PC-3 (cell line): ENCODE measurements around the gene TANGO2. TPM values are rescaled to one million over a fixed set of nuclear protein-coding genes. Genes with fewer than 3 reads are reported as not detected.

Source experiments
- ATAC-seq: fragments of 200-7000 bp; cut with Tn5 transposase; 2 replicates; pipeline ENCODE4 v1.9.1; 2020; ENCODE audit warnings: mild to moderate bottlenecking, moderate library complexity
- BruUV-seq: library from RNA; stranded (reverse); fragments of 400-500 nt; replicated peaks from 2 replicates; lab custom pipeline; 2021; lab: Mats Ljungman, UMichigan
- CTCF ChIA-PET: fragments of 300-600 bp; sonication (Branson Sonifier 250); formaldehyde crosslinking; loops from one replicate; lab custom pipeline; 2022; ENCODE audit warnings: antibody characterized with exemption; lab: Charles Lee
- POLR2A ChIA-PET: fragments of 300-600 bp; sonication (Branson Sonifier 250); formaldehyde crosslinking; loops from one replicate; lab custom pipeline; 2022; ENCODE audit warnings: antibody characterized with exemption; ENCODE audit not compliant: unreplicated experiment; lab: Charles Lee
- DNase-seq: peaks from one replicate; pipeline ENCODE4 v3.0.0-alpha.2; 2015
- H2AFZ ChIP-seq: fragments of 300-600 bp; sonication (generic); 2 replicates; pipeline ENCODE4 v1.6.0; 2016; ENCODE audit warnings: antibody characterized with exemption, low read length
- H3F3A ChIP-seq: fragments of 300-600 bp; sonication (generic); one replicate; pipeline ENCODE4 v1.6.0; 2017; ENCODE audit warnings: antibody characterized with exemption, low read length, control low read depth, mild to moderate bottlenecking; ENCODE audit not compliant: unreplicated experiment
- H3K27ac ChIP-seq: fragments of 300-600 bp; sonication (generic); 2 replicates; pipeline ENCODE4 v1.5.1; 2016; ENCODE audit warnings: mild to moderate bottlenecking, low read length
- H3K27me3 ChIP-seq: fragments of 300-600 bp; sonication (generic); 2 replicates; pipeline ENCODE4 v1.6.1; 2016; ENCODE audit warnings: low read length, mixed read lengths
- H3K36me3 ChIP-seq: fragments of 300-600 bp; sonication (generic); 2 replicates; pipeline ENCODE4 v1.6.1; 2016; ENCODE audit warnings: low read depth, mixed run types, low read length, mixed read lengths
- H3K4me1 ChIP-seq: fragments of 300-600 bp; sonication (generic); 2 replicates; pipeline ENCODE4 v1.5.1; 2016; ENCODE audit warnings: low read length; ENCODE audit not compliant: insufficient read depth
- H3K4me2 ChIP-seq: fragments of 300-600 bp; sonication (generic); 2 replicates; pipeline ENCODE4 v1.6.0; 2016; ENCODE audit warnings: low read length
- H3K4me3 ChIP-seq: fragments of 300-600 bp; sonication (generic); 2 replicates; pipeline ENCODE4 v1.5.1; 2016; ENCODE audit warnings: mild to moderate bottlenecking, low read length, mixed read lengths
- H3K79me2 ChIP-seq: fragments of 300-600 bp; sonication (generic); 2 replicates; pipeline ENCODE4 v1.6.1; 2017; ENCODE audit warnings: low read length, mixed read lengths
- H3K9ac ChIP-seq: fragments of 300-600 bp; sonication (generic); 2 replicates; pipeline ENCODE4 v1.6.0; 2016; ENCODE audit warnings: mild to moderate bottlenecking, low read length
- H3K9me2 ChIP-seq: fragments of 300-600 bp; sonication (generic); replicated peaks from 2 replicates; pipeline ENCODE4 v1.6.1; 2016; ENCODE audit warnings: mixed run types, low read length, mixed read lengths
- H3K9me3 ChIP-seq: fragments of 300-600 bp; sonication (generic); 2 replicates; pipeline ENCODE4 v1.6.1; 2016; ENCODE audit warnings: low read length, mixed read lengths
- H4K20me1 ChIP-seq: fragments of 300-600 bp; sonication (generic); 2 replicates; pipeline ENCODE4 v1.6.1; 2016; ENCODE audit warnings: low read length, mixed read lengths
- EZH2 ChIP-seq: fragments of 300-600 bp; sonication (generic); IDR thresholded peaks from one replicate; pipeline ENCODE4 v1.6.1; 2017; ENCODE audit warnings: antibody characterized with exemption, mild to moderate bottlenecking, low read length; ENCODE audit not compliant: unreplicated experiment
- EZH2phosphoT487 ChIP-seq: fragments of 300-600 bp; sonication (generic); IDR thresholded peaks from 2 replicates; pipeline ENCODE4 v1.6.1; 2018; ENCODE audit warnings: mild to moderate bottlenecking, antibody characterized with exemption, low read length, borderline replicate concordance
- intact Hi-C: fragments of 100-400 bp; cut with micrococcal nuclease; formaldehyde crosslinking; loops from 2 replicates; pipeline ENCODE4 v1.9.0; 2023
- total RNA-seq: library from RNA; depleted of rRNA; stranded (reverse); fragments of >200 nt; gene quantifications from 2 replicates; pipeline ENCODE4 v1.2.3, GENCODE V29; 2014
- TF ChIP-seq, protein P1 (sequence below): fragments of 300-600 bp; sonication (generic); conservative IDR thresholded peaks from 2 replicates; pipeline ENCODE4 v1.5.1; 2017; ENCODE audit warnings: antibody characterized with exemption, low read depth, mild to moderate bottlenecking, low read length

The TANGO2 gene
- total RNA-seq, 1 experiment from 2014 or later, result 23.5 TPM

DNA sequence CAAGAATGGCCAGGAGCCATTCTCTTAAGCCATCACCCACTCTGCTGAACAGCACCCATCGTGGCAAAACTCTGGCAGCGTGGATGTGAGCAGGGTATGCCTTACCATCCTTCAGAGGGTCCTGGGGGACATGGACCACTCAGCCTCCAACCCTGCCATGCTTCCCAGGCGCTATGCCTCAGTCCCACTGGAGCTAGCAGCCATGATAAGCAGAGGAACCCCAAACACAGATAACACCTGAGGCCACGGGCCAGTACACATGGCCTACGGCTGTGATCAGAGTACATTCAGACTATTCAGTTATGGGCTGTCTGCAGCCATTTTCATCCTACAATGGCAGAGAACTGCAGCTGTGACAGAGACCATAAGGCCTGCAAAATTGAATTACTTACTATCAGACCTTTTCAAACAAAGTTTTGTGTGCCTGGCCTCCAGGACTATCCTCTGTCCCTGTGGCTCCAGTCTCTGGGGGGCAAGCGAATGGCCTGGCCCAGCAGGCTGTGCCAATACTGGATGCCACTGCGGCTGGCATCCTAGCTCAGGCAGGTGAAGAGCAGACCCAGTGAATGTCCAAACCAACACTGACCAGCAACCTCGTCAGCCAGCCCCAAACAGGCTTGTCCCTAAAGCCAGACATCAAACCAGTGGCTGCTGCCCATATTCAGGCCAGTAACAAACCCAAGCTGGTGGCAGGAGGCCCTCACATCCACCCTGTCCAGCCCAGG, 11.2 kb upstream of the TANGO2 start:
- no peak overlapping the region for H3K27ac ChIP-seq
- no peaks in the 10 kb centered on the region for H3K36me3 ChIP-seq
- H3K4me1 ChIP-seq, result no peaks in the 10 kb centered on the region
- H3K27me3 ChIP-seq, result no peaks in the 10 kb centered on the region
- no peaks in the 10 kb centered on the region for H3K79me2 ChIP-seq
- H2AFZ ChIP-seq, result no peak overlapping the region
- BruUV-seq, result no TSS peak
- H3K4me3 ChIP-seq, result no peak overlapping the region
- no peak overlapping the region for H3K9ac ChIP-seq
- no peak overlapping the region for H3K4me2 ChIP-seq
- no peak for ATAC-seq
- intact Hi-C loops, result no loop called here
- ChIA-PET CTCF (no interaction called here), POLR2A (no interaction called here)
- TF ChIP-seq EZH2phosphoT487 (no peak), EZH2 (no peak)
- TF ChIP-seq, protein P1, sequence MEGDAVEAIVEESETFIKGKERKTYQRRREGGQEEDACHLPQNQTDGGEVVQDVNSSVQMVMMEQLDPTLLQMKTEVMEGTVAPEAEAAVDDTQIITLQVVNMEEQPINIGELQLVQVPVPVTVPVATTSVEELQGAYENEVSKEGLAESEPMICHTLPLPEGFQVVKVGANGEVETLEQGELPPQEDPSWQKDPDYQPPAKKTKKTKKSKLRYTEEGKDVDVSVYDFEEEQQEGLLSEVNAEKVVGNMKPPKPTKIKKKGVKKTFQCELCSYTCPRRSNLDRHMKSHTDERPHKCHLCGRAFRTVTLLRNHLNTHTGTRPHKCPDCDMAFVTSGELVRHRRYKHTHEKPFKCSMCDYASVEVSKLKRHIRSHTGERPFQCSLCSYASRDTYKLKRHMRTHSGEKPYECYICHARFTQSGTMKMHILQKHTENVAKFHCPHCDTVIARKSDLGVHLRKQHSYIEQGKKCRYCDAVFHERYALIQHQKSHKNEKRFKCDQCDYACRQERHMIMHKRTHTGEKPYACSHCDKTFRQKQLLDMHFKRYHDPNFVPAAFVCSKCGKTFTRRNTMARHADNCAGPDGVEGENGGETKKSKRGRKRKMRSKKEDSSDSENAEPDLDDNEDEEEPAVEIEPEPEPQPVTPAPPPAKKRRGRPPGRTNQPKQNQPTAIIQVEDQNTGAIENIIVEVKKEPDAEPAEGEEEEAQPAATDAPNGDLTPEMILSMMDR, result no peak
- no peak for DNase-seq
- no peaks in the 10 kb centered on the region for H4K20me1 ChIP-seq
- H3K9me2 ChIP-seq, result no peaks in the 10 kb centered on the region
- H3K9me3 ChIP-seq, result no peaks in the 10 kb centered on the region
- H3F3A ChIP-seq, result no peaks in the 10 kb centered on the region

DNA sequence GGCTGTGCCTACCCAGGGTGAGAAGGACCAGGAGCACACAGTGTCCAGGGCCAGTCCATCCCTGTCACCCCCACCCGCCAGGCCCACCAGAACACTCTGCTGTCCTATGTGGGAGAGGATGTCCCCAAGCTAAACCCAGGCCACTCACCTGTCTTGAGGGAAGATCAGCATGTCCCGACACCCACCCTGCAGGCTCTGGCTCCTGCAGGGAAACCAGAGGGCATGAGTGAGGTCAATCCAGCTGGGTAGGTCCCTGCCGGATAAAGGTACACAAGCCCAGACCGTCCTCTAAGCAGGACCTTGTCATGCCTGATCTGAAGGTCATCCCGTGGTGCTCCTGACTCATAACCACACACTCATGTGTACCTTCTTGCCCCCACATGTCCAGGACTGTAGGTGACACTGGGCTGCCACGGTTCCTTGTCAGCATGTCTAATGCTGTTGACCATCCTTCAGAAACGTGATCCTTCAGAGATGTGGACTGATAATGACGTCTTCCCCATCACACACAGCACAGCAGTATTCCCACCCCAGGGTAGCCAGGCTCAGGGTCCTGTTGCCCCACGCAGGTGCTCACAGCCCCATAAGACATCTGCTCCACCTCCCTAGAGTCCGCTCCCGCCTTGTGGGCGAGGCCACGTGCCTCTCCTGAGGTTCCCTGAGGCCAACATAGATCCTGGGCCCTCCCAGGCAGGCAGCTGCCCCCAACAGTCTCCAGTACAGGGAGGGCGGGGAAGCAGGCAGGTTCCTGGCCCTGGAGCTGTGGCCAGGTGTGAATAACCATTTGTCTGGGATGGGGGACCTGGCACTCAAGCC, 10.4 kb upstream of the TANGO2 start:
- BruUV-seq, result no TSS peak
- no peak overlapping the region for H3K4me3 ChIP-seq
- H3K4me2 ChIP-seq, result no peak overlapping the region
- H3K9me2 ChIP-seq, result no peaks in the 10 kb centered on the region
- H3K9ac ChIP-seq, result no peak overlapping the region
- H3K27me3 ChIP-seq, result no peaks in the 10 kb centered on the region
- H3K36me3 ChIP-seq, result no peaks in the 10 kb centered on the region
- ChIA-PET CTCF (no interaction called here), POLR2A (no interaction called here)
- DNase-seq, result no peak
- ATAC-seq, result no peak
- H3K9me3 ChIP-seq, result no peaks in the 10 kb centered on the region
- TF ChIP-seq EZH2phosphoT487 (no peak), EZH2 (no peak)
- TF ChIP-seq, protein P1, result no peak
- no peak overlapping the region for H2AFZ ChIP-seq
- H3K27ac ChIP-seq, result no peak overlapping the region
- intact Hi-C loops, result no loop called here
- H3F3A ChIP-seq, result no peaks in the 10 kb centered on the region
- no peaks in the 10 kb centered on the region for H3K79me2 ChIP-seq
- no peaks in the 10 kb centered on the region for H3K4me1 ChIP-seq
- no peaks in the 10 kb centered on the region for H4K20me1 ChIP-seq
